PC-9 (cell line): ENCODE data around the gene MAN1C1. TPM values are rescaled to one million over a fixed set of nuclear protein-coding genes. Genes with fewer than 3 reads are reported as not detected.

ENCODE experiments used
- BruUV-seq: library from RNA; stranded (reverse); fragments of 400-500 nt; replicated peaks from 2 replicates; lab custom pipeline; 2021; lab: Mats Ljungman, UMichigan
- CTCF ChIA-PET: fragments of 300-600 bp; sonication (Branson Sonifier 250); formaldehyde crosslinking; loops from one replicate; lab custom pipeline; 2022; ENCODE audit warnings: antibody characterized with exemption; lab: Charles Lee
- POLR2A ChIA-PET: fragments of 300-600 bp; sonication (Branson Sonifier 250); formaldehyde crosslinking; loops from one replicate; lab custom pipeline; 2022; ENCODE audit warnings: antibody characterized with exemption; ENCODE audit not compliant: unreplicated experiment; lab: Charles Lee
- DNase-seq, 2 experiments: peaks; one replicate each; pipeline versions ENCODE4 v3.0.0 to v3.0.0-alpha.2; 2015 to 2022; ENCODE audit warnings: mixed read lengths in 1 of 2
- H2AFZ ChIP-seq: fragments of 200-600 bp; sonication (generic); 2 replicates; pipeline ENCODE4 v1.8.1; 2017; ENCODE audit warnings: antibody characterized with exemption
- H3F3A ChIP-seq: fragments of 200-600 bp; sonication (generic); 2 replicates; pipeline ENCODE4 v1.8.1; 2017; ENCODE audit warnings: antibody characterized with exemption, mild to moderate bottlenecking, low read depth; ENCODE audit not compliant: insufficient read depth
- H3K27ac ChIP-seq: fragments of 200-600 bp; sonication (generic); 2 replicates; pipeline ENCODE4 v1.6.1; 2016; ENCODE audit warnings: mixed run types
- H3K27me3 ChIP-seq: fragments of 200-600 bp; sonication (generic); 2 replicates; pipeline ENCODE4 v1.6.1; 2016; ENCODE audit warnings: low read depth, mixed run types; ENCODE audit not compliant: insufficient read depth
- H3K36me3 ChIP-seq: fragments of 200-600 bp; sonication (generic); 2 replicates; pipeline ENCODE4 v1.6.1; 2016; ENCODE audit warnings: low read depth, mixed run types
- H3K4me1 ChIP-seq: fragments of 200-600 bp; sonication (generic); replicated peaks from 2 replicates; pipeline ENCODE4 v1.6.1; 2016; ENCODE audit warnings: mixed run types; ENCODE audit not compliant: insufficient read depth
- H3K4me2 ChIP-seq: fragments of 200-600 bp; sonication (generic); 2 replicates; pipeline ENCODE4 v1.6.1; 2017; ENCODE audit warnings: mixed run types
- H3K4me3 ChIP-seq: fragments of 200-600 bp; sonication (generic); 2 replicates; pipeline ENCODE4 v1.6.1; 2016; ENCODE audit warnings: mixed run types
- H3K79me2 ChIP-seq: fragments of 200-600 bp; sonication (generic); 2 replicates; pipeline ENCODE4 v1.6.1; 2017; ENCODE audit warnings: low read depth, mixed run types
- H3K9me2 ChIP-seq: fragments of 200-600 bp; sonication (generic); 2 replicates; pipeline ENCODE4 v1.8.1; 2017; ENCODE audit warnings: mild to moderate bottlenecking; ENCODE audit not compliant: insufficient read depth
- H3K9me3 ChIP-seq: fragments of 200-600 bp; sonication (generic); 2 replicates; pipeline ENCODE4 v1.8.1; 2016; ENCODE audit warnings: low read depth; ENCODE audit not compliant: insufficient read depth
- H4K20me1 ChIP-seq: fragments of 200-600 bp; sonication (generic); 2 replicates; pipeline ENCODE4 v1.8.1; 2017; ENCODE audit not compliant: insufficient read depth
- CTCF ChIP-seq: fragments of 200-600 bp; sonication (generic); conservative IDR thresholded peaks from 2 replicates; pipeline ENCODE4 v1.6.1; 2017; ENCODE audit warnings: mixed run types, antibody characterized with exemption, mild to moderate bottlenecking, moderate library complexity
- EZH2 ChIP-seq: fragments of 200-600 bp; sonication (generic); IDR thresholded peaks from 2 replicates; pipeline ENCODE4 v1.8.0; 2017; ENCODE audit warnings: antibody characterized with exemption, low read depth
- intact Hi-C: fragments of 100-400 bp; cut with micrococcal nuclease; formaldehyde crosslinking; loops from one replicate; pipeline ENCODE4 v1.10.0; 2022; ENCODE audit not compliant: unreplicated experiment
- total RNA-seq: library from RNA; stranded (reverse); gene quantifications from 2 replicates; pipeline ENCODE4 v1.2.3, GENCODE V29; 2021

MAN1C1 gene
- total RNA-seq, 1 experiment from 2014 or later = 0.41 TPM

GRCh38 chr1:25739341-25739740, 122.8 kb downstream of the MAN1C1 start:
- intact Hi-C loops = no loop called here
- no TSS peak for BruUV-seq
- TF ChIP-seq CTCF (no peak), EZH2 (no peak)

DNA sequence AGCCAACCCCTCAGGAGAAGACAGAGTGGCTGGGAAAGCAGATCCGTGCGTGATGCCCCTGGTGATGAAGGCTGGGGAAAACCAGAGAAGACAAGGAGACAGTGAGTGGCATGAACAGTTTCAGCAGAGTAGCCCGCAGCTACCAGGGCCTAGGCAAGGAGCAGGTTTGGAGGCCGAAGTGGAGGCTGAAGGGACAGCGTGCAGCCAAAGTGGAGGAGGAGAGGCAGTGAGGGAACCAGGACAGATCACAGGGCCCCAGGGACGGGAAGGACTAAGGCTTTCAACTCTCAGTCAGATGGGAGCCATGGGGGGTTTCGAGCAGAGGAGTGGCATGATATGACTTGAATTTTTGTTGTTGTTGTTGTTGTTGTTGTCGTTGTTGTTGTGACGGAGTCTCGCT, 123.5 kb downstream of the MAN1C1 start:
- no peaks in the 10 kb centered on the region for H3K9me3 ChIP-seq
- no peak overlapping the region for H3K4me3 ChIP-seq
- H4K20me1 ChIP-seq = no peaks in the 10 kb centered on the region
- H3K4me2 ChIP-seq = no peak overlapping the region
- ChIA-PET POLR2A (no interaction called here), CTCF (no interaction called here)
- TF ChIP-seq CTCF (no peak), EZH2 (no peak)
- no peaks in the 10 kb centered on the region for H3K27me3 ChIP-seq
- DNase-seq = no peak
- no TSS peak for BruUV-seq
- no peak overlapping the region for H3K27ac ChIP-seq
- H3K4me1 ChIP-seq = no peaks in the 10 kb centered on the region
- no peaks in the 10 kb centered on the region for H3K36me3 ChIP-seq
- H3F3A ChIP-seq = no peaks in the 10 kb centered on the region
- intact Hi-C loops = no loop called here
- H3K9me2 ChIP-seq = no peaks in the 10 kb centered on the region
- H2AFZ ChIP-seq = no peak overlapping the region
- no peaks in the 10 kb centered on the region for H3K79me2 ChIP-seq

More at GRCh38 chr1:25739341-25739740, 122.8 kb downstream of the MAN1C1 start:
- Histone ChIP-seq H2AFZ (no peak overlapping the region), H3K79me2 (no peaks in the 10 kb centered on the region), H3K27ac (no peak overlapping the region), H3K9me2 (no peaks in the 10 kb centered on the region), H3F3A (no peaks in the 10 kb centered on the region), H4K20me1 (no peaks in the 10 kb centered on the region), H3K4me1 (no peaks in the 10 kb centered on the region), H3K36me3 (no peaks in the 10 kb centered on the region), H3K4me3 (no peak overlapping the region), H3K27me3 (no peaks in the 10 kb centered on the region), H3K4me2 (no peak overlapping the region), H3K9me3 (no peaks in the 10 kb centered on the region)
- CTCF ChIA-PET = no interaction called here
- DNase-seq = no peak
- POLR2A ChIA-PET = no interaction called here

- Histone ChIP-seq H3K27ac (no peak overlapping the region), H3K4me2 (no peak overlapping the region), H3K79me2 (no peaks in the 10 kb centered on the region), H2AFZ (no peak overlapping the region), H3K4me3 (no peak overlapping the region), H3K4me1 (no peaks in the 10 kb centered on the region), H3K36me3 (no peaks in the 10 kb centered on the region), H3K9me3 (no peaks in the 10 kb centered on the region), H4K20me1 (no peaks in the 10 kb centered on the region), H3F3A (no peaks in the 10 kb centered on the region), H3K9me2 (no peaks in the 10 kb centered on the region), H3K27me3 (no peaks in the 10 kb centered on the region)
- BruUV-seq = no TSS peak
- POLR2A ChIA-PET = interaction anchor here (0.8 kb wide), 1 partner anchor 169 kb away, joined by 8 read pairs; no protein-coding TSS in a partner anchor
- DNase-seq = no peak
- CTCF ChIA-PET = interaction anchor here (0.6 kb wide), 1 partner anchor 15 kb away, joined by 6 read pairs; no protein-coding TSS in a partner anchor
- intact Hi-C loops = no loop called here
- TF ChIP-seq CTCF (no peak), EZH2 (no peak)
Measured at GRCh38 chr1:25742316-25742715, 125.7 kb downstream of the MAN1C1 start.
